T-helper 1 cell treated with Interleukin-12 subunit alpha and Interleukin-12 subunit beta and Interleukin-4 antibody, amounts not matched to agents 30 μg/mL and 1 μg/mL, for 36 hours (primary cell): ENCODE measurements around the gene AP2A1.
A peak's percentile ranks its signal among the peaks of the same experiment; 100 is the strongest.

Source experiments
- H3K27ac Mint-ChIP-seq: one replicate; pipeline ENCODE4 v1.8.0; 2021; ENCODE audit warnings: mild to moderate bottlenecking, mixed read lengths
- H3K27me3 Mint-ChIP-seq: one replicate; pipeline ENCODE4 v1.8.0; 2021; ENCODE audit warnings: low read depth, mixed read lengths
- H3K36me3 Mint-ChIP-seq: one replicate; pipeline ENCODE4 v1.8.0; 2021; ENCODE audit warnings: low read depth, mixed read lengths
- H3K4me1 Mint-ChIP-seq: one replicate; pipeline ENCODE4 v1.8.0; 2021; ENCODE audit warnings: low read depth, mixed read lengths
- H3K4me3 Mint-ChIP-seq: one replicate; pipeline ENCODE4 v1.8.0; 2021; ENCODE audit warnings: mild to moderate bottlenecking, moderate library complexity, mixed read lengths
- H3K9me3 Mint-ChIP-seq: one replicate; pipeline ENCODE4 v1.8.0; 2021; ENCODE audit warnings: mixed read lengths

Gene AP2A1

DNA sequence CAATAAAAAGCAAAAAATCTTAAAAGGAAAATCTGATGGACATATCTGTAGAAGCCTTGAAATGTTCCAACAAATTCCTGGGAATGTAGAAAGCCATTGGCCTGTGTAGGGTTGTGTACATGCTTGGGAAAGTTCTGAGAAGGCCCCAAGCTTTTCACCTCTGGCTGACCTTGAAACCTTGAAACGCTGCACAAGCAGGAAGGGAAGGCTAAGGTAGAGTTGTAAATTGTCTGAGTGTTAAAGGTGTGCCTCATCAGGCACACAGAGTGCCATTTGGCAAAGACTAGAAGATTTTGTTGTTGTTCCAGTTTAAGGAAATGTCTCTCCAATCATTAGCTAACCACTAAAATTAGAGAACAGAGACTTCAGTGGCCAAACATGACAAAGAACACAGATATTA is 14.1 kb upstream of the AP2A1 start:
- Mint-ChIP-seq H3K27me3 (no peaks in the 10 kb centered on the region), H3K36me3 (no peaks in the 10 kb centered on the region), H3K4me3 (no peak overlapping the region), H3K27ac (no peak overlapping the region), H3K9me3 (peaks cover 3% of the 10 kb centered on the region), H3K4me1 (no peaks in the 10 kb centered on the region)

DNA sequence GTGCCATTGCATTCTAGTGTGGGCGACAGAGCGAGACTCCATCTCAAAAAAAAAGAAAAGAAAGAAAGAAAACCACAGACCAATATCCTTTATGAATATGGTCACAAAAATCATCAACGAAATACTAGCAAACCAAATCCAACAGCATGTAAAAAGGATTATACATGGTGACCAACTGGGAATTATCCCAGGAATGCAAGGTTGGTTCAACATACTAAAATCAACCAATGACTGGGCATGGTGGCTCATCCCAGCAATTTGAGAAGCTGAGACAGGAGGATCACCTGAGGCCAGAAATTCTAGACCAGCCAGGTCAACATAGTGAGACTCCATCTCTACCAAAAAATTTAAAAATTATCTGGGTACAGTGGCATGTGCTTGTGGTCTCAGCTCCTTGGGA is 10.8 kb upstream of the AP2A1 start:
- H3K4me3 Mint-ChIP-seq = no peak overlapping the region
- H3K9me3 Mint-ChIP-seq = peaks cover 3% of the 10 kb centered on the region
- no peak overlapping the region for H3K27ac Mint-ChIP-seq
- H3K36me3 Mint-ChIP-seq = no peaks in the 10 kb centered on the region
- H3K27me3 Mint-ChIP-seq = no peaks in the 10 kb centered on the region
- no peaks in the 10 kb centered on the region for H3K4me1 Mint-ChIP-seq

DNA sequence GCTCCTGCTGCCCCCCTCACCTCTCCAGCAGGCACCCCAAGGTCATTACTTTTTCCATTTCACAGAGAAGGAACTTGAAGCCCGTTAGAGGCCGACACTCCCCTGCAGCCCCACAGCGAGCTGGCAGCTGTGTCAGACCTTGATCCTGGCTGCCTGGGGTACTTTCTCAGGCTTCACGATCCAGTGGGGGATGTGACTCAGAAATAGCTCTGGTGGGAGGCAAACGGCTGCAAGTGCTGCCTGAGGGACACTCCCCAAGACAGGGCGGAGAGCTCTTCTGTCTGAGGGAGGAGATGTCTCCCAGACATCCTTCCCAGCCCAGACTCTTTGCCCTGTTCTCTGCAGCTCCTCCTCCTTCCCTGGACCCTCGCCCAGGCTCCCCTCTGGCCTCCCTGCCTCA is 8.5 kb upstream of the AP2A1 start:
- Mint-ChIP-seq H3K9me3 (peaks cover 3% of the 10 kb centered on the region), H3K4me1 (no peaks in the 10 kb centered on the region), H3K4me3 (no peak overlapping the region), H3K27me3 (no peaks in the 10 kb centered on the region), H3K36me3 (no peaks in the 10 kb centered on the region), H3K27ac (no peak overlapping the region)

DNA sequence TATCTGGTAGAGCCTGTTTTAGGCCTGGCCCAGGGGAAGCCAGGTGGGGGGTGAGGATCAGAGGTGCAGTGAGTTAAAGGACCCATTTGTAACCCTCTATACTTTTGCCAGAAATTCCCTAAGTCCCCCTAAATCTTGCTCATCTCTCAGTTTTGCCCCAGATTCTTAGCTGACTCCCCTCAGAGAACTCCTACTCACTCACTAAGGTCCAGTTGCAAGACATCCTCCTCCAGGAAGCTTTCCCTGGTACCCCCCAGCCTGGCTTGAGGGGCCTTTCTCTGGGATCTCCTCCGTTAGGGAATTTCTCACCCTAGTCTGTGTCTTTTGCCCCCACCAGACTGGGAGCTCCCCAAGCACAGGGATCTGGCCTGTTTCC is 5.6 kb upstream of the AP2A1 start:
- Mint-ChIP-seq H3K4me3 (peak overlapping the region; percentile 10), H3K27ac (peak overlapping the region; percentile 59)

DNA sequence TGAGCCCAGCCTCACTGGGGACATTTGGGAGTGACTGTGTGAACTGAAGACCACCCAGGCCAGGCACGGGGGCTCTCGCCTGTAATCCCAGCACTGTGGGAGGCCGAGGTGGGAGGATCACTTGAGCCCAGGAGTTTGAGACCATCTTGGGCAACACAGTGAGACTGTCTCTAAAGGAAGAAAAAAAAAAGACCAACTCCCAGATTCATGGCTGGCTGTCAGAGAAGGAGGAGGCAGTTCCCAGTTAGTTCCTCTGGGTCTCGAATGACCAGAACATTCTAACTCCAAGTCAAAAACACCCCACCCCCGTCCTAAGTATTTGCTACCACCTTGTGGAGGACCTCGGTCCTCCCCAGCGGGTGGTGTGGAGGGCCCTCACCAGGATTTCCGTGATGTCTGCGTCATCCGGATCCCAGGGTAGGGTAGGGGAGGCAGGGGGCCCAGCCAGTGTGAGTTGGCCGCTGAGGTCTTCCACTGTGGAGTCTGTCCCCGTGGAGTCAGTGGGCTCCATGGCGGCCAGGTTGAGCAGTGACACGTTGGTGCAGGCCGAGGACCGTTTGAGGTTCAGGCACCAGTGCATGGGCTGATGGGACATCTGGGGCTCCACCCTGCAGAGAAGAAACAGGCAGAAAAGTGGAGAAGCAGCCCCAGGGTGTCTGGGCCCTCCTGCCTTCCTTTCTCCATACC is 5.0 kb upstream of the AP2A1 start:
- peak overlapping the region; percentile 59 for H3K27ac Mint-ChIP-seq
- no peaks in the 10 kb centered on the region for H3K9me3 Mint-ChIP-seq
- H3K4me3 Mint-ChIP-seq = no peak overlapping the region
- H3K4me1 Mint-ChIP-seq = peaks cover 5% of the 10 kb centered on the region
- H3K27me3 Mint-ChIP-seq = no peaks in the 10 kb centered on the region
- no peaks in the 10 kb centered on the region for H3K36me3 Mint-ChIP-seq

More for the DNA sequence above, 5.6 kb upstream of the AP2A1 start:
- Mint-ChIP-seq H3K27me3 (no peaks in the 10 kb centered on the region), H3K4me1 (peaks cover 5% of the 10 kb centered on the region), H3K36me3 (no peaks in the 10 kb centered on the region), H3K9me3 (peaks cover 1% of the 10 kb centered on the region)

DNA sequence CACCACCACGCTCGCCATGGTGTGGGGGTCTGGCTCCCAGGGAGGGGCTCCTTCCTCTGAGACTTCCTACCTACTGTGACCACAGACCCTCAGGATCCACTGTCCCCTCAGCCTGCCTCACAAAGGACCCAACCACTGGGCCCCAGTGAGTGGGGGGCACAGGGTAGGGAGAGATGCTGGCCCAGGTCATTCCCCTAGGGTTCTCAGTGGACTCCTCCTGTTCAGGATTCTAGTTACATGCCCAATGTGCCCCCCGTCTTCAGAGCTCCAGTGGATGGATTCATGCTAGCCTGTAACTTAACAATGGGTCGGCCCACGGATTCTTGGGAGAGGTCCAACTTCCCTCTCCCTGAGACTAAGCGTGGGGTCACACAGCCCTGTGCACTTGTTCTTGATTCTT is 3.6 kb upstream of the AP2A1 start, which contains the start of gene TSKS:
Gene TSKS (minus strand): TSS at position 77 of the 400 bp plus-strand sequence. CDS start 59 bp downstream, at position 18.
- H3K9me3 Mint-ChIP-seq = no peaks in the 10 kb centered on the region
- no peak within 1 kb of the TSS for H3K4me3 Mint-ChIP-seq
- peak within 1 kb of the TSS; percentile 62 for H3K27ac Mint-ChIP-seq
- H3K36me3 Mint-ChIP-seq = no peaks in the 10 kb centered on the region
- no peaks in the 10 kb centered on the region for H3K27me3 Mint-ChIP-seq
- H3K4me1 Mint-ChIP-seq = peaks cover 15% of the 10 kb centered on the region

DNA sequence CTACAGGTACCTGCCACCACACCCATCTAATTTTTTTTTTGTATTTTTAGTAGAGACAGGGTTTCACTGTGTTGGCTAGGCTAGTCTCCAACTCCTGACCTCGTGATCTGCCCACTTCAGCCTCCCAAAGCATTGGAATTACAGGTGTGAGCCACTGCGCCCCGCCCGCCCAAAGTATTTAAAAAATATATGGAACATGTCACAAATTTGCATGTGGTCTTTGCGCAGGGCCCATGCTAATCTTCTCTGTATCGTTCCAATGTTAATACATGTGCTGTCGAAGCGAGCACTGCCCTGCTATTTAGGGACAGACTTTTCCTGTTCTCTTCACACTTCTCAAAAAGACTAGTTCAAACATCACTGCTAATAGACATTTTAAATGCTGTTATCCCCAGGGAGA is 2.5 kb upstream of the AP2A1 start:
- Mint-ChIP-seq H3K4me1 (peaks cover 24% of the 10 kb centered on the region), H3K27me3 (no peaks in the 10 kb centered on the region), H3K36me3 (peaks cover 2% of the 10 kb centered on the region), H3K27ac (no peak overlapping the region), H3K9me3 (no peaks in the 10 kb centered on the region), H3K4me3 (no peak overlapping the region)

DNA sequence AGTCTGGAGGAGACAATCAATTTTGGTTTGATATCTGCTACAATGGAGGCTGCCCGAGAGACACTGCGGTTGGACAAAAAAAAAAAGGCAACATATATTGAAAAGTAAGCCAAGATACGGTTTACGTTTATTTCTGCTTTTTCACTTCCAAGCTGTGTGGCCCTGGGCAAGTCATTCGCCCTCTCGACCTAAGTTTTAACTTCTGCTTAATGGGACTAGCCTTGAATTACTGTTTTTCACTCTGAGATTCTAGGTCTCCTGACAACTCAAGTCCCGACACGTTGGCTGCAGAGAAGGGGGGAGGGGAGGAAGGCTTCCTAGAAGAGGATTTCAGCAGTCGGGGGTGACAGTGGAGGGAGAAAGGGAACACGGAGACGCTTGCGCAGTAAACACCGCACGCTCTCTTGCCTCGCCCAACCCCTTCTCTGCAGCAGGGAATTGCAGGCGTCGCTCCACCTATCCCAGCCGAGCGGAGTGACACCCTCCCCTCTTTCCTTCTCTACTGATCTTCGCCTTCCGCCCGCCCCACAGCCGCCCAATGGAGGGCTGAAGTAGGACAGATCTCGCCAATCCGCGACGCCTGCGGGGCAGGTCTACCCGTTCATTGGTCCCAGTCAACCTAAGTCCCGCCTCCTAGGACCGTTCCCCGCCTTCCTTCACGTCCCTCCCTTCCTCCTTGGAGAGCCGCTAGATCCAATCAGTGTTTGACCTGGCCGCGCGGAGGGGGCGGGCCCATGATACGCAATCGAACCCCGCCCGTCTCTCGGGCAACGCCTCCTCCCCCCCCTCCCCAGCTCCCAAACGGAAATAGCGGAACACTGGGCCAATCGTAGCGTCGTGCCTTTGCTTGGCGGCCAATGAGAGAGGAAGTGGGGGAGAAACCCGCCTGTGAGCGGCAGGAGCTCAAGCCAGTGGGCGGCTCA is 533 bp upstream of the AP2A1 start:
- Mint-ChIP-seq H3K36me3 (peaks cover 4% of the 10 kb centered on the region), H3K4me1 (peaks cover 27% of the 10 kb centered on the region), H3K9me3 (no peaks in the 10 kb centered on the region), H3K27me3 (no peaks in the 10 kb centered on the region), H3K27ac (peak overlapping the region; percentile 90), H3K4me3 (peak overlapping the region; percentile 87)

DNA sequence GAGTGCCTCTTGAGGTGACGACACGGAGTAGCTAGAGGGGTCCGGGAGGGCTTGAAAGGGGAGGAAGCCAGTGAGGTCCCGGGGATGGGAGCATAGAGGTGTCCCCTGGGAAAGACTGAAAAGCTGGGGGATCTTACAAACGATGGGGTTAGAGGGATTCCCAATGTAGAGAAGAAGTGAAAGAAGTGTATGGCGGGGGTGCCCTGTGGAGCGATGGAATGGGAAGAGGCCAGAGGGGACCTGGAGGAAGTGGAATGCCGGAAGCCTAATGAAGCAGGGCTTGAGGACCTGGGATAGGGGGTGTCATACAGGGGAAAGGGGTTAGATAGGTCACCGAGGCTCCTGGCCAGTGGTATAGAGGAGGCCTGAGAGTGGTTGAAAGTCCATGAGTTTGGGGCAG is 580 bp downstream of the AP2A1 start:
- peak overlapping the region; percentile 94 for H3K4me3 Mint-ChIP-seq
- peaks cover 8% of the 10 kb centered on the region for H3K36me3 Mint-ChIP-seq
- H3K4me1 Mint-ChIP-seq = peaks cover 30% of the 10 kb centered on the region
- peak overlapping the region; percentile 67 for H3K27ac Mint-ChIP-seq
- no peaks in the 10 kb centered on the region for H3K27me3 Mint-ChIP-seq
- no peaks in the 10 kb centered on the region for H3K9me3 Mint-ChIP-seq

DNA sequence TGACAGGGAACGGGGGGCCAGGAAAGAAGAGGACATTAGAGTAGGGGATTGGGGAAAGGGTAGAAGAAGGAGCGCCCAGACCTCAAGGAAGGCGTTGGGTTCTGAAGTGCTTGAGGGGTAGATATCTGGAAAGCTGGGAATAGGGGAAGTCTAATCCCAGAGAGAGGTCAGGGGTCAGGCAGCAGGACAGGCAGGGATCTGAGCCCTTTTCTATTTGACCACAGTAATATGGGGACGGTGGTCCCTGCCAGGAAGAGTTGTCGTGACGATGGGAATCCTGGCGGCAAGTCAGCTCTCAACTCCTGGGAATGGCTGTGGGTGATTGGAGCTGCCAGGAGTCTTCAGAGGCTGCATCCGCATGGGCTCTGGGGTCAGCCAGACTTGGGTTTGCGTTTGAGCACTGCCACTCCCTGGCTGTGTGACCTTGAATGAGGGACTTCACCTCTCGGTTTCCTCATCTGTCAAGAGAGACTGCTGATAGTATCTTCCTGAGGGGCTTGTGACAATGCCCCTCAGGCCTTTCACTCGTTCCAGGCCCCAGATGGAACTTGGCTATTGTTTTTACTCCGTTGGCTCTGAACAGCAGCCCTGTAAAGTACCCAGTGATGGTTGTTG is 1.3 kb downstream of the AP2A1 start:
- Mint-ChIP-seq H3K36me3 (peaks cover 11% of the 10 kb centered on the region), H3K27me3 (no peaks in the 10 kb centered on the region), H3K4me1 (peaks cover 30% of the 10 kb centered on the region), H3K9me3 (no peaks in the 10 kb centered on the region), H3K27ac (peak overlapping the region; percentile 67), H3K4me3 (peak overlapping the region; percentile 94)

DNA sequence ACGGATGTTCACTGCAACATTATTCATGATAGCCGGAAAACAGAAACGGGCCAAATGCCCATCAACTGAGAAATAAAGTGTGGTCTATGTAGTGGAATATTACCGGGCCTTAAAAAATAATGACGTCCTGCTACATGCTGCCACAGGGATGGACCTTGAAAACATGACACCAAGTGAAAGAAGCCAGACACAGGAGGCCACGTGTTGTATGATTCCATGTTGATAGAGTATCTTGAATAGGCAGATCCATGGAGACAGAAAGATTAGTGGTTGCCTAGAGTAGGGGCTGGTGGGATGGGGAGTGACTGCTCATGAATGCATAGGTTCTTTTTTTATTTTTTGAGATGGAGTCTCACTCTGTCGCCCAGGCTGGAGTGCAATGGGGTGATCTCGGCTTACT is 3.7 kb downstream of the AP2A1 start:
- Mint-ChIP-seq H3K9me3 (no peaks in the 10 kb centered on the region), H3K4me1 (peaks cover 30% of the 10 kb centered on the region), H3K27ac (no peak overlapping the region), H3K36me3 (peaks cover 15% of the 10 kb centered on the region), H3K27me3 (no peaks in the 10 kb centered on the region), H3K4me3 (no peak overlapping the region)

DNA sequence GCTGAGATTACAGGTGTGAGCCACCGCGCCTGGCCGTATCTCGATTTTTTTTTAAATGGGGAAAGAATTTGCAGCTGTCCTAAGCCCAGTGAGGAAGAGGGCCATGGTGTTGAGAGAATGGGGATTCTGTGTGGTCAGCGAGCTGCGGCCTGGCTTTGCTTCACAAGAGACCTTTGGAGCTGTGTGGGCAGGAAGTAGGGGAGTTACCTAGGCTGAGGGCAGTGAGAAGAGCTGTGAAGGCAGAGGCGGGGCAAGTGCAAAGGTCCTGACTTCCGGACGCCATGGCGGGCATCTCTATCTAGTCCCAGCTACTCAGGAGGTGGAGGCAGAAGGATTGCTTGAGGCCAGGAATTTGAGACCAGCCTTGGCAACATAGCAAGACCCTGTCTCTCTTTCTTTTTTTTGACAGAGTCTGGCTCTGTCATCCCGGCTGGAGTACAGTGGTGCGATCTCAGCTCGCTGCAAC is 4.9 kb downstream of the AP2A1 start:
- no peak overlapping the region for H3K27ac Mint-ChIP-seq
- H3K4me1 Mint-ChIP-seq = peaks cover 29% of the 10 kb centered on the region
- H3K4me3 Mint-ChIP-seq = no peak overlapping the region
- H3K27me3 Mint-ChIP-seq = no peaks in the 10 kb centered on the region
- no peaks in the 10 kb centered on the region for H3K9me3 Mint-ChIP-seq
- peaks cover 15% of the 10 kb centered on the region for H3K36me3 Mint-ChIP-seq

DNA sequence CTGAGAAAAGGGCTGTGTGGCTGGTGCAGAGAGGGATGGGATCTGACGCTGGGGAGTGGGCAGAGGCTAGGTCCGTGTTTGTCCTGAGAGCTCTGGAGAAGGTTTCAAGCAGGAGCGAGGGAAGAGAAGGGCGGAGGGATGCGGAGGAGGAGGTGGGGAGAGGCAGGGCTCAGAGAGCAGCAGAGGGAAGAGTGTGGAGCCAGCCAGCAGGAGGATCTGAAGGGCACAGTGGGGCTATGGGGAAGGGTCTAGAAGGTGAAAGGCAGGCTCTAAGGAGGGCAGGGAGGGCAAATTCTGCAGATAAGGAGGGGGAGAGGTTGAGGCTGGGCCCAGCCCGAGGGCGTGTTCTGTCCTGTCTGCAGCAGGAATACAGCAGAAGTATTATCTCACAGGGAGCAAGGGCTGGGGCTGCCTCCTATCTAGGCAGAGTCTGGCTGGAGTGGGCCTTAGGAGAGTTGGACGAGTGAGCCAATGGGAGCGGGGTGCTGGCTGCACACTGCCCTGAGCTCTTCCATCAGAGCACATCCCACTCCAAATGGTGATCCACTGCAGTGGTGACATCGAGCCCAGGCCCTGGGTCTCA is 6.1 kb downstream of the AP2A1 start:
- peaks cover 15% of the 10 kb centered on the region for H3K36me3 Mint-ChIP-seq
- peaks cover 22% of the 10 kb centered on the region for H3K4me1 Mint-ChIP-seq
- no peaks in the 10 kb centered on the region for H3K27me3 Mint-ChIP-seq
- no peak overlapping the region for H3K4me3 Mint-ChIP-seq
- H3K9me3 Mint-ChIP-seq = no peaks in the 10 kb centered on the region
- no peak overlapping the region for H3K27ac Mint-ChIP-seq

DNA sequence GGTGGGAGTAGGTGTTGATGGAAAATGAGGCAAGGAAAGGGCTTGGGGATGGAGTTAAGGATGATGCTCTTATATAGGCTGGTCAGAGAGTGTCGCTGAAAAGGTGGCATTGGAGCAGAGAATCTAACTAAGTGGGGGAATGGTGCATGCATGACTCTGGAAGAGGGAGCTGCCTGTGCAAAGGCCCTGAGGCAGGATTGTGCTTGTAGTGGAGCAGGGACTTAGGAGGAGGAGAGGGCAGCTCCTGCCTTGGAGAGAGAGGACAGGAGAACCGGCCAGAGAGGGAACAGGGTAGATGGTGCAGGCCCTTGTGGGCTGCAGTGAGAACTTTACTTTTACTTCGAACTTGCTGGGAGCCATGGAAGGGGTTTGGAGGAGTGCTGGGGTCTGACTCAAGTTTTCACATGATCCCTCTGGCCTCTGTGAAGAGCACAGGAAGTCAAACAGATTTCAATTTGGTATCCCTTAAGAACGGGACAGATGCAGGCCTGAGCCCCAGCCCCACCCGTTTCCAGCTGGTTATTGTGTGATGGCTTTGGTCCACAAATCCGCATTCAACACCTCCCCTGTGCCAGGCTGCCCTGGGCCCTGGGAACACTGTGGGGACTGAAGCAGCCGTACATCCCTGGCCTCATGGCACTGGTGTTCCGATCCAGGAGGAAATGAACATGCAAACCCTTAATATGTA is 7.0 kb downstream of the AP2A1 start:
- no peaks in the 10 kb centered on the region for H3K27me3 Mint-ChIP-seq
- peak overlapping the region; percentile 55 for H3K27ac Mint-ChIP-seq

More for the DNA sequence above, 7.0 kb downstream of the AP2A1 start:
- Mint-ChIP-seq H3K36me3 (peaks cover 13% of the 10 kb centered on the region), H3K4me1 (peaks cover 15% of the 10 kb centered on the region), H3K4me3 (no peak overlapping the region), H3K9me3 (no peaks in the 10 kb centered on the region)
